ENCODE results near the gene BLTP3A.

DNA sequence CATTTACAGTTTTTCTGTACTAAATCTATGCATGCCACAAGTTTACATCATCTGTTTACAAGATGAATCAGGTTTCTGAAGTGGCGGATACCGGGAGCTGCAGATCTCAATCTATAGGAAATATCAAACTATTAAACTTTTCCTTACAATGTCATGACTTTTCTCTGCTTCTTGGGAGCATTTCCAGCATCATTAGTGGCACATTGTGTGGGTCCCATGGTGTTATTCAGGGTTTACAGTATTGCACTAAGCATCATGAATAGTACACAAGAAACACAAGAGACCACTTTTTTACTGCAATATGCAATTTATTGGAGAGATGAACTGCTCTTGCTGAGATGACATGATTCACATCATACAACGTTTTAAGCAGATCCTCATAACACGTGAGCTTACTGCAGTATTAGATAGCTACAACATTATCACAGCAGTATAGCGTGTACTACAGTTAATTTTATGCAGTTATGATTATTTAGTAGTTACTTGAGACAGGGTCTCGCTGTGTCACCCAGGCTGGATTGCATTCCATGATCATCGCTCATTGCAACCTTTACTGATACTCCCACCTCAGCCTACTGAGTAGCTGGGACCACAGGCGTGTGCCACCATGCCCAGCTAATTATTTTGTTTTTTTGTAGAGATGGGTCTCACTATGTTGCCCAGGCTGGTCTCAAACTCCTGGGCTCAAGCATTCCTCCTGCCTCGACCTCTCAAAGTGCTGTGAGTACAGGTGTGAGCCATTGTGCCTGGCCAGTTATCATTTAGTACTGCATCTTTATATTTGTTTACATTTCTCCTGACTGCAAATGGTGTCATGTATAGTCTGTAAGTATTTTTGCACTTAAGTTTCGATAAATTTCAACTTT, 18.4 kb downstream of the BLTP3A start:
- TF ChIP-seq, protein P1, sequence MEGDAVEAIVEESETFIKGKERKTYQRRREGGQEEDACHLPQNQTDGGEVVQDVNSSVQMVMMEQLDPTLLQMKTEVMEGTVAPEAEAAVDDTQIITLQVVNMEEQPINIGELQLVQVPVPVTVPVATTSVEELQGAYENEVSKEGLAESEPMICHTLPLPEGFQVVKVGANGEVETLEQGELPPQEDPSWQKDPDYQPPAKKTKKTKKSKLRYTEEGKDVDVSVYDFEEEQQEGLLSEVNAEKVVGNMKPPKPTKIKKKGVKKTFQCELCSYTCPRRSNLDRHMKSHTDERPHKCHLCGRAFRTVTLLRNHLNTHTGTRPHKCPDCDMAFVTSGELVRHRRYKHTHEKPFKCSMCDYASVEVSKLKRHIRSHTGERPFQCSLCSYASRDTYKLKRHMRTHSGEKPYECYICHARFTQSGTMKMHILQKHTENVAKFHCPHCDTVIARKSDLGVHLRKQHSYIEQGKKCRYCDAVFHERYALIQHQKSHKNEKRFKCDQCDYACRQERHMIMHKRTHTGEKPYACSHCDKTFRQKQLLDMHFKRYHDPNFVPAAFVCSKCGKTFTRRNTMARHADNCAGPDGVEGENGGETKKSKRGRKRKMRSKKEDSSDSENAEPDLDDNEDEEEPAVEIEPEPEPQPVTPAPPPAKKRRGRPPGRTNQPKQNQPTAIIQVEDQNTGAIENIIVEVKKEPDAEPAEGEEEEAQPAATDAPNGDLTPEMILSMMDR (IDR thresholded peaks at IDR 0.05) = no peak
- TF ChIP-seq POLR2AphosphoS5 (IDR thresholded peaks at IDR 0.05; ENCODE audit: low read depth, low read length) = no peak
- TF ChIP-seq, protein P2, sequence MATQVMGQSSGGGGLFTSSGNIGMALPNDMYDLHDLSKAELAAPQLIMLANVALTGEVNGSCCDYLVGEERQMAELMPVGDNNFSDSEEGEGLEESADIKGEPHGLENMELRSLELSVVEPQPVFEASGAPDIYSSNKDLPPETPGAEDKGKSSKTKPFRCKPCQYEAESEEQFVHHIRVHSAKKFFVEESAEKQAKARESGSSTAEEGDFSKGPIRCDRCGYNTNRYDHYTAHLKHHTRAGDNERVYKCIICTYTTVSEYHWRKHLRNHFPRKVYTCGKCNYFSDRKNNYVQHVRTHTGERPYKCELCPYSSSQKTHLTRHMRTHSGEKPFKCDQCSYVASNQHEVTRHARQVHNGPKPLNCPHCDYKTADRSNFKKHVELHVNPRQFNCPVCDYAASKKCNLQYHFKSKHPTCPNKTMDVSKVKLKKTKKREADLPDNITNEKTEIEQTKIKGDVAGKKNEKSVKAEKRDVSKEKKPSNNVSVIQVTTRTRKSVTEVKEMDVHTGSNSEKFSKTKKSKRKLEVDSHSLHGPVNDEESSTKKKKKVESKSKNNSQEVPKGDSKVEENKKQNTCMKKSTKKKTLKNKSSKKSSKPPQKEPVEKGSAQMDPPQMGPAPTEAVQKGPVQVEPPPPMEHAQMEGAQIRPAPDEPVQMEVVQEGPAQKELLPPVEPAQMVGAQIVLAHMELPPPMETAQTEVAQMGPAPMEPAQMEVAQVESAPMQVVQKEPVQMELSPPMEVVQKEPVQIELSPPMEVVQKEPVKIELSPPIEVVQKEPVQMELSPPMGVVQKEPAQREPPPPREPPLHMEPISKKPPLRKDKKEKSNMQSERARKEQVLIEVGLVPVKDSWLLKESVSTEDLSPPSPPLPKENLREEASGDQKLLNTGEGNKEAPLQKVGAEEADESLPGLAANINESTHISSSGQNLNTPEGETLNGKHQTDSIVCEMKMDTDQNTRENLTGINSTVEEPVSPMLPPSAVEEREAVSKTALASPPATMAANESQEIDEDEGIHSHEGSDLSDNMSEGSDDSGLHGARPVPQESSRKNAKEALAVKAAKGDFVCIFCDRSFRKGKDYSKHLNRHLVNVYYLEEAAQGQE (IDR thresholded peaks at IDR 0.05; ENCODE audit: insufficient read depth in 1 of 2, low read depth in 2 of 2, low read length in 1 of 2) = no peak
- TF ChIP-seq SIN3A (IDR thresholded peaks at IDR 0.05; ENCODE audit: borderline replicate concordance, insufficient read depth, low read depth, low read length) = no peak

Measured in Panc1 (cell line).